T-cell (primary cell): Measurements from ENCODE around the gene SIRT6. TPM values are rescaled to one million over a fixed set of nuclear protein-coding genes. Genes with fewer than 3 reads are reported as not detected.
"Not testable (repeated sequence)": the region's sequence is repeated elsewhere in the genome, so short reads cannot be mapped to it uniquely, and the experiment has no call there.

ENCODE experiments used
- ATAC-seq, 4 experiments: fragments of 200-7000 bp in 3 of 4; fragments of 150-1000 bp in 1 of 4; cut with Tn5 transposase; replicated peaks in 1 of 4; 1 replicate in 3 of 4; 2 replicates in 1 of 4; pipeline ENCODE4 v1.10.0; 2021; ENCODE audit warnings: moderate library complexity in 3 of 4, mild to moderate bottlenecking in 2 of 4, moderate number of reproducible peaks in 1 of 4
- CTCF ChIA-PET, 2 donors: fragments of 300-600 bp; sonication (Branson Sonifier 250); formaldehyde crosslinking; loops; one replicate each; lab custom pipeline; 2022; ENCODE audit warnings: antibody characterized with exemption in 2 of 2; lab: Charles Lee
- POLR2A ChIA-PET, 2 donors: fragments of 300-600 bp; sonication (Branson Sonifier 250); formaldehyde crosslinking; loops; one replicate each; lab custom pipeline; 2022; ENCODE audit warnings: antibody characterized with exemption in 2 of 2; lab: Charles Lee
- DNase-seq, 35 experiments: peaks; one replicate each; pipeline versions ENCODE4 v3.0.0 to v3.0.0-alpha.2; 2013 to 2023
- H3K27ac ChIP-seq: one replicate; pipeline ENCODE4 v1.5.1; 2013; ENCODE audit warnings: low read length
- H3K27me3 ChIP-seq, 2 experiments: replicated peaks in 1 of 2; 1 replicate in 1 of 2; 2 replicates in 1 of 2; pipeline versions ENCODE4 v1.6.1 to v1.7.0; 2013; ENCODE audit warnings: low read length in 1 of 2, mixed read lengths in 1 of 2; ENCODE audit not compliant: control insufficient read depth in 2 of 2, insufficient read depth in 2 of 2; ENCODE audit errors: extremely low read depth in 1 of 2
- H3K36me3 ChIP-seq, 2 donors: 1 replicate in 1 of 2; 2 replicates in 1 of 2; pipeline versions ENCODE4 v1.6.1 to v1.7.0; 2013; ENCODE audit warnings: low read length in 1 of 2; ENCODE audit not compliant: control insufficient read depth in 2 of 2, insufficient read depth in 1 of 2; ENCODE audit errors: extremely low read depth in 1 of 2
- H3K4me1 ChIP-seq, 2 experiments: 1 replicate in 1 of 2; 2 replicates in 1 of 2; pipeline versions ENCODE4 v1.6.1 to v1.7.0; 2013; ENCODE audit warnings: low read length in 2 of 2, mixed read lengths in 1 of 2; ENCODE audit not compliant: insufficient read depth in 2 of 2, control insufficient read depth in 1 of 2; ENCODE audit errors: extremely low read depth in 1 of 2
- H3K4me3 ChIP-seq, 2 donors: 1 replicate in 1 of 2; 2 replicates in 1 of 2; pipeline versions ENCODE4 v1.5.1 to v1.7.0; 2013; ENCODE audit warnings: mild to moderate bottlenecking in 2 of 2, low read length in 1 of 2, moderate library complexity in 1 of 2; ENCODE audit not compliant: control insufficient read depth in 1 of 2; ENCODE audit errors: extremely low read depth in 1 of 2
- H3K9me3 ChIP-seq: 2 replicates; pipeline ENCODE4 v1.7.0; 2013
- H3K27ac Mint-ChIP-seq, 2 donors: one replicate each; pipeline ENCODE4 v1.8.0; 2020 to 2021; ENCODE audit warnings: mild to moderate bottlenecking in 2 of 2, mixed read lengths in 2 of 2
- H3K27me3 Mint-ChIP-seq, 2 donors: one replicate each; pipeline ENCODE4 v1.8.0; 2021 to 2022; ENCODE audit warnings: mixed read lengths in 2 of 2
- H3K36me3 Mint-ChIP-seq: one replicate; pipeline ENCODE4 v1.8.0; 2021; ENCODE audit warnings: mixed read lengths
- H3K4me1 Mint-ChIP-seq, 3 donors: one replicate each; pipeline ENCODE4 v1.8.0; 2020 to 2022; ENCODE audit warnings: mixed read lengths in 3 of 3, mild to moderate bottlenecking in 1 of 3
- H3K4me3 Mint-ChIP-seq, 3 donors: one replicate each; pipeline ENCODE4 v1.8.0; 2020 to 2022; ENCODE audit warnings: mild to moderate bottlenecking in 3 of 3, mixed read lengths in 3 of 3, moderate library complexity in 3 of 3
- H3K9me3 Mint-ChIP-seq, 3 donors: one replicate each; pipeline ENCODE4 v1.8.0; 2020 to 2022; ENCODE audit warnings: mixed read lengths in 3 of 3
- WGBS: methylation state at CpG from one replicate; pipeline ENCODE4 v1.1.5; 2013; ENCODE audit warnings: missing lambda C conversion rate; ENCODE audit not compliant: insufficient coverage; 5-methylcytosine and 5-hydroxymethylcytosine counted together
- total RNA-seq, 35 experiments: library from RNA in 6 of 35; stranded (reverse) in 6 of 35; fragments of 120-200 nt in 1 of 35; gene quantifications; one replicate each; pipeline versions ENCODE4 v1.2.1 to v1.2.4 and lab custom pipeline; 2013 to 2026

Gene SIRT6
- total RNA-seq, 5 donors from 2014 or later (not counting 1 experiment from before 2014, with no cell fraction given), result 19.9 to 35.7 (median 30.0) TPM

GRCh38 chr19:4197228-4197624 lies 14.9 kb upstream of the SIRT6 start:
- H3K27ac Mint-ChIP-seq, result peak overlapping the region in 1 of 2 donors; percentile 27
- WGBS, result 74% methylated on average over 5 of the region's 5 CpGs
- DNase-seq (no peak), ATAC-seq (no peak)
- ChIA-PET POLR2A (no interaction called here), CTCF (no interaction called here)
- peaks cover 6 to 13% (median 10%) of the 10 kb centered on the region in 3 donors for H3K4me1 Mint-ChIP-seq
- Histone ChIP-seq H3K4me1 (no peaks in the 10 kb centered on the region), H3K36me3 (no peaks in the 10 kb centered on the region), H3K27me3 (peaks cover 3 to 65% of the 10 kb centered on the region in 2 experiments), H3K4me3 (no peak overlapping the region), H3K9me3 (no peaks in the 10 kb centered on the region), H3K27ac (no peak overlapping the region)
- H3K4me3 Mint-ChIP-seq, result peak overlapping the region in 1 of 3 donors; percentile 16
- H3K9me3 Mint-ChIP-seq, result no peaks in the 10 kb centered on the region
- H3K36me3 Mint-ChIP-seq, result no peaks in the 10 kb centered on the region
- peaks cover 40 to 59% of the 10 kb centered on the region in 2 donors for H3K27me3 Mint-ChIP-seq

GRCh38 chr19:4196587-4197148 lies 14.3 kb upstream of the SIRT6 start:
- ChIA-PET POLR2A (no interaction called here), CTCF (no interaction called here)
- H3K36me3 Mint-ChIP-seq, result no peaks in the 10 kb centered on the region
- no peaks in the 10 kb centered on the region for H3K9me3 Mint-ChIP-seq
- Histone ChIP-seq H3K36me3 (no peaks in the 10 kb centered on the region), H3K27me3 (peaks cover 3 to 68% of the 10 kb centered on the region in 2 experiments), H3K4me1 (no peaks in the 10 kb centered on the region), H3K27ac (no peak overlapping the region), H3K4me3 (no peak overlapping the region), H3K9me3 (no peaks in the 10 kb centered on the region)
- no peak overlapping the region for H3K27ac Mint-ChIP-seq
- peaks cover 6 to 13% (median 10%) of the 10 kb centered on the region in 3 donors for H3K4me1 Mint-ChIP-seq
- ATAC-seq, result no peak
- peaks cover 40 to 59% of the 10 kb centered on the region in 2 donors for H3K27me3 Mint-ChIP-seq
- 76% methylated on average over 19 of the region's 22 CpGs for WGBS
- no peak overlapping the region for H3K4me3 Mint-ChIP-seq
- DNase-seq, result no peak

- no peaks in the 10 kb centered on the region for H3K9me3 ChIP-seq
- ATAC-seq, result no peak
- H3K27me3 ChIP-seq, result peaks cover 3 to 68% of the 10 kb centered on the region in 2 experiments
- Mint-ChIP-seq H3K9me3 (no peaks in the 10 kb centered on the region), H3K4me1 (peaks cover 6 to 13% (median 10%) of the 10 kb centered on the region in 3 donors), H3K27ac (no peak overlapping the region), H3K36me3 (no peaks in the 10 kb centered on the region), H3K27me3 (peaks cover 40 to 59% of the 10 kb centered on the region in 2 donors), H3K4me3 (no peak overlapping the region)
- CTCF ChIA-PET, result no interaction called here
- DNase-seq, result no peak
- H3K4me3 ChIP-seq, result no peak overlapping the region
- no peaks in the 10 kb centered on the region for H3K4me1 ChIP-seq
- H3K27ac ChIP-seq, result no peak overlapping the region
- 79% methylated on average over 5 of the region's 8 CpGs for WGBS
- no peaks in the 10 kb centered on the region for H3K36me3 ChIP-seq
- POLR2A ChIA-PET, result no interaction called here
Measured at GRCh38 chr19:4196009-4196408, 13.6 kb upstream of the SIRT6 start.

- H3K9me3 Mint-ChIP-seq, result no peaks in the 10 kb centered on the region
- ChIA-PET POLR2A (no interaction called here), CTCF (no interaction called here)
- no peak overlapping the region for H3K4me3 ChIP-seq
- H3K27ac Mint-ChIP-seq, result peak overlapping the region in 1 of 2 donors; percentile 56
- no peak overlapping the region for H3K4me3 Mint-ChIP-seq
- H3K27me3 Mint-ChIP-seq, result peaks cover 40 to 56% of the 10 kb centered on the region in 2 donors
- no peaks in the 10 kb centered on the region for H3K4me1 ChIP-seq
- H3K9me3 ChIP-seq, result no peaks in the 10 kb centered on the region
- no peaks in the 10 kb centered on the region for H3K36me3 Mint-ChIP-seq
- H3K36me3 ChIP-seq, result no peaks in the 10 kb centered on the region
- H3K27me3 ChIP-seq, result peaks cover 3 to 64% of the 10 kb centered on the region in 2 experiments
- H3K4me1 Mint-ChIP-seq, result peaks cover 6 to 13% (median 10%) of the 10 kb centered on the region in 3 donors
- DNase-seq (no peak), ATAC-seq (no peak)
- no peak overlapping the region for H3K27ac ChIP-seq
- WGBS, result 100% methylated on average over 1 of the region's 7 CpGs
Measured at GRCh38 chr19:4194353-4194752, 12.0 kb upstream of the SIRT6 start.

- WGBS, result 80% methylated on average over 1 of the region's 3 CpGs
- DNase-seq, H3K4me1 ChIP-seq, ATAC-seq, H3K36me3 Mint-ChIP-seq, H3K27ac Mint-ChIP-seq, POLR2A ChIA-PET, H3K36me3 ChIP-seq, H3K9me3 ChIP-seq, H3K9me3 Mint-ChIP-seq, H3K4me3 Mint-ChIP-seq, H3K27ac ChIP-seq, H3K4me3 ChIP-seq, CTCF ChIA-PET, H3K4me1 Mint-ChIP-seq: not testable (repeated sequence)
- H3K27me3 ChIP-seq, result peaks cover 3 to 56% of the 10 kb centered on the region in 2 experiments
- peaks cover 29 to 46% of the 10 kb centered on the region in 2 donors for H3K27me3 Mint-ChIP-seq
Measured at GRCh38 chr19:4192537-4192936, 10.2 kb upstream of the SIRT6 start.

GRCh38 chr19:4189641-4190040 lies 7.3 kb upstream of the SIRT6 start:
- DNase-seq, result no peak
- Histone ChIP-seq H3K4me1 (no peaks in the 10 kb centered on the region), H3K4me3 (no peak overlapping the region), H3K9me3 (no peaks in the 10 kb centered on the region), H3K27ac (no peak overlapping the region), H3K27me3 (peaks cover 0 to 33% of the 10 kb centered on the region in 2 experiments), H3K36me3 (no peaks in the 10 kb centered on the region)
- POLR2A ChIA-PET, result interaction anchor here in 1 of 2 donors (0.7 kb wide), 1 partner anchor 51 kb away, joined by 5 read pairs; no protein-coding TSS in a partner anchor
- no peak overlapping the region for H3K4me3 Mint-ChIP-seq
- H3K27ac Mint-ChIP-seq, result no peak overlapping the region
- no peak for ATAC-seq
- CTCF ChIA-PET, result interaction anchor here in 1 of 2 donors (0.7 kb wide), 1 partner anchor 443 kb away, joined by 4 read pairs; no protein-coding TSS in a partner anchor
- H3K27me3 Mint-ChIP-seq, result peaks cover 6 to 18% of the 10 kb centered on the region in 2 donors
- 70% methylated on average over 2 of the region's 5 CpGs for WGBS
- H3K36me3 Mint-ChIP-seq, result no peaks in the 10 kb centered on the region
- H3K4me1 Mint-ChIP-seq, result peaks cover 0 to 4% (median 2%) of the 10 kb centered on the region in 3 donors
- no peaks in the 10 kb centered on the region for H3K9me3 Mint-ChIP-seq
